LoVo (cell line): ENCODE results near the gene FAM174B.

Experiments used
- DNase-seq: peaks from one replicate; pipeline ENCODE4 v3.0.0-alpha.2; 2016; ENCODE audit warnings: low spot score

Gene FAM174B

GRCh38 chr15:92664178-92664900, 8.8 kb upstream of the FAM174B start:
- no peak for DNase-seq

- no peak for DNase-seq
These were observed 7.8 kb upstream of the FAM174B start for GRCh38 chr15:92663250-92663951.

GRCh38 chr15:92662762-92663161, 7.2 kb upstream of the FAM174B start:
- DNase-seq, result no peak

GRCh38 chr15:92661956-92662355, 6.4 kb upstream of the FAM174B start:
- DNase-seq, result no peak

- no peak for DNase-seq
These were observed 5.5 kb upstream of the FAM174B start for GRCh38 chr15:92661069-92661468.

GRCh38 chr15:92657486-92657885, 1.9 kb upstream of the FAM174B start:
- no peak for DNase-seq

- no peak for DNase-seq
These were observed 514 bp upstream of the FAM174B start for GRCh38 chr15:92656089-92656488.

- no peak for DNase-seq
These were observed 913 bp downstream of the FAM174B start for GRCh38 chr15:92654662-92655061.

GRCh38 chr15:92653836-92654539, 1.6 kb downstream of the FAM174B start:
- no peak for DNase-seq

GRCh38 chr15:92653366-92653765, 2.2 kb downstream of the FAM174B start:
- DNase-seq, result no peak

GRCh38 chr15:92652576-92652966, 3.0 kb downstream of the FAM174B start:
- DNase-seq, result no peak

GRCh38 chr15:92651877-92652575, 3.5 kb downstream of the FAM174B start:
- no peak for DNase-seq

GRCh38 chr15:92650966-92651365, 4.6 kb downstream of the FAM174B start:
- no peak for DNase-seq

GRCh38 chr15:92650256-92650655, 5.3 kb downstream of the FAM174B start:
- no peak for DNase-seq

GRCh38 chr15:92648190-92648875, 7.2 kb downstream of the FAM174B start:
- DNase-seq, result no peak

- no peak for DNase-seq
These were observed 8.0 kb downstream of the FAM174B start for GRCh38 chr15:92647467-92648163.

GRCh38 chr15:92646216-92646615, 9.4 kb downstream of the FAM174B start:
- DNase-seq, result no peak

GRCh38 chr15:92645731-92646130, 9.8 kb downstream of the FAM174B start:
- DNase-seq, result no peak

GRCh38 chr15:92645051-92645631, 10.4 kb downstream of the FAM174B start:
- DNase-seq, result no peak

GRCh38 chr15:92643849-92644815, 11.4 kb downstream of the FAM174B start:
- DNase-seq, result no peak
